SK-N-SH (cell line): Measurements from ENCODE around the gene TFB2M. TPM values are rescaled to one million over a fixed set of nuclear protein-coding genes. Genes with fewer than 3 reads are reported as not detected.

Experiments used
- CHD2 ChIP-seq: fragments of 150-350 bp; IDR thresholded peaks from 2 replicates; pipeline ENCODE4 v1.6.1; 2018; ENCODE audit warnings: low read length; ENCODE audit not compliant: partially characterized antibody
- CTCF ChIP-seq: fragments of 200-600 bp; sonication (generic); IDR thresholded peaks from 2 replicates; pipeline ENCODE4 v1.6.1; 2017; ENCODE audit warnings: antibody characterized with exemption, mild to moderate bottlenecking, moderate library complexity
- ELF1 ChIP-seq: IDR thresholded peaks from 2 replicates; pipeline ENCODE4 v1.4.0; 2012
- EZH2phosphoT487 ChIP-seq: fragments of 200-600 bp; sonication (generic); IDR thresholded peaks from 2 replicates; pipeline ENCODE4 v1.6.1; 2017; ENCODE audit warnings: low read depth, mixed run types, mild to moderate bottlenecking, antibody characterized with exemption, moderate library complexity, borderline replicate concordance
- FOSL2 ChIP-seq: IDR thresholded peaks from 2 replicates; pipeline ENCODE4 v1.4.0; 2012; ENCODE audit warnings: low read depth, mild to moderate bottlenecking, moderate library complexity, borderline replicate concordance
- FOXJ3 ChIP-seq: sonication (generic); formaldehyde crosslinking; IDR thresholded peaks from 2 replicates; pipeline ENCODE4 v1.5.1; 2020; ENCODE audit warnings: mild to moderate bottlenecking, missing genetic modification reagents
- GATA2 ChIP-seq: sonication (generic); formaldehyde crosslinking; IDR thresholded peaks from 2 replicates; pipeline ENCODE4 v1.5.0; 2020; ENCODE audit warnings: mild to moderate bottlenecking, missing genetic modification reagents
- IRF3 ChIP-seq: fragments of 150-350 bp; IDR thresholded peaks from 2 replicates; pipeline ENCODE4 v1.6.1; 2016; ENCODE audit warnings: mild to moderate bottlenecking, low read depth, low read length
- JUND ChIP-seq: IDR thresholded peaks from 2 replicates; pipeline ENCODE4 v1.4.0; 2012
- MXI1 ChIP-seq: IDR thresholded peaks from 2 replicates; pipeline ENCODE4 v1.6.1; 2012; ENCODE audit warnings: mild to moderate bottlenecking, low read depth, low read length, improper control_type of control experiment
- NFIC ChIP-seq: IDR thresholded peaks from 2 replicates; pipeline ENCODE4 v1.4.0; 2012; ENCODE audit warnings: borderline replicate concordance
- NRF1 ChIP-seq: IDR thresholded peaks from 2 replicates; pipeline ENCODE4 v1.6.1; 2012; ENCODE audit warnings: low read depth, mild to moderate bottlenecking, low read length
- RAD21 ChIP-seq: IDR thresholded peaks from 2 replicates; pipeline ENCODE4 v1.6.1; 2012; ENCODE audit warnings: mild to moderate bottlenecking, low read length
- RCOR1 ChIP-seq: fragments of 150-350 bp; IDR thresholded peaks from 2 replicates; pipeline ENCODE4 v1.6.1; 2017; ENCODE audit warnings: antibody characterized with exemption, low read length
- REST ChIP-seq: IDR thresholded peaks from 2 replicates; pipeline ENCODE4 v1.6.1; 2012; ENCODE audit warnings: mild to moderate bottlenecking, low read depth, low read length, moderate library complexity
- RFX5 ChIP-seq: IDR thresholded peaks from 2 replicates; pipeline ENCODE4 v1.6.1; 2012; ENCODE audit warnings: mild to moderate bottlenecking, improper control_type of control experiment, low read length
- SIN3A ChIP-seq: IDR thresholded peaks from 2 replicates; pipeline ENCODE4 v1.6.1; 2012; ENCODE audit warnings: low read depth, mild to moderate bottlenecking, low read length, moderate library complexity, borderline replicate concordance
- SMC3 ChIP-seq: IDR thresholded peaks from 2 replicates; pipeline ENCODE4 v1.6.1; 2012; ENCODE audit warnings: low read depth, low read length, improper control_type of control experiment
- TCF12 ChIP-seq: IDR thresholded peaks from 2 replicates; pipeline ENCODE4 v1.4.0; 2012
- TEAD4 ChIP-seq: IDR thresholded peaks from 2 replicates; pipeline ENCODE4 v1.4.0; 2012; ENCODE audit warnings: mild to moderate bottlenecking, borderline replicate concordance; ENCODE audit not compliant: insufficient read depth
- USF1 ChIP-seq: IDR thresholded peaks from 2 replicates; pipeline ENCODE4 v1.4.0; 2012; ENCODE audit warnings: low read depth, borderline replicate concordance
- USF2 ChIP-seq: fragments of 150-350 bp; IDR thresholded peaks from 2 replicates; pipeline ENCODE4 v1.6.1; 2017; ENCODE audit warnings: antibody characterized with exemption, low read length, low read depth, borderline replicate concordance
- YY1 ChIP-seq: IDR thresholded peaks from 2 replicates; pipeline ENCODE4 v1.4.0; 2012; ENCODE audit warnings: low read depth, mild to moderate bottlenecking
- polyA plus RNA-seq, 3 experiments: library from polyadenylated mRNA; depleted of rRNA; stranded (reverse); fragments of >200 nt; gene quantifications; 2 replicates each; pipeline ENCODE4 v1.2.3, GENCODE V29; 2012
- TF ChIP-seq, protein P1 (sequence below): IDR thresholded peaks from 2 replicates; pipeline ENCODE4 v1.4.0; 2012; ENCODE audit warnings: low read depth

Gene TFB2M
- polyA plus RNA-seq, 1 of the 3 experiments (the other 2 are of a cell fraction): 17.3 TPM

DNA sequence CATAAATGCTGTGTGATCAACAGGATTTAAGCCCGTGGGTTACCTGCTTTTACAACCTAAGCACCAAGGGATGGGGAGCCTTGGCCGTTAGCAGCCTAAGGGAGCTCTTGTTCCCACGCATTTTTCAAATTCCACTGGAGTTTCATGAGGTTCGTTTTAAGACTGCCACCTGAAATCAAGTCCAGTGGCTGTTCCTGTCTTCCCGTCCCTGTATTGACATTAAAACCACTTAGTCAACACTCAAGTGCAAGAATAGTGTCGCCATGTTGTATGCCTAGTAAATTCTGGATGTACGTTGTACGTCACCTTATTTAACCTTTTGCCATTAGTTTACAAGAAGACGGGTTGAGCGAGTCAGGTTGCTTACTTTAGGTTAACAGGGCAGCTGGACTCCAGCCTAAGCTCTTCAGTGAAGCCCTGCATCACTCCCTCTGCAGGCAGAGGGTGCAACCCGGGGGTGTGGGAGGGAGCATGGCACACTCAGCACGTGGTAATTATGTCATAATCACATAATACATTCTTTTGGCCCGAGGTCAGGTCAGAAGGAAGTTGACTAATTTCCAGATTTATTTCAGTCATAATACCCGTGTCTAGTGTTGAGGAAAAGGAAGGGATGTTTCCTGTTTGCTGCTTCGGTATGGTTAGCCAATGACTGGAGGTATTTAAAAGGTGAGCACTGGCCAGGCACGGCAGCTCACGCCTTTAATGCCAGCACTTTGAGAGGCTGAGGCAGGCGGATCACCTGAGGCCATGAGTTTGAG lies 42.7 kb upstream of the TFB2M start (continued):
- no peak for TF ChIP-seq REST
- no peak for TF ChIP-seq RAD21
- no peak for TF ChIP-seq RFX5
- no peak for TF ChIP-seq SIN3A
- TF ChIP-seq FOXJ3 (CRISPR knock-in tag): no peak
- peak; percentile 84 for TF ChIP-seq TCF12
- no peak for TF ChIP-seq IRF3
- no peak for TF ChIP-seq CHD2
- peak; percentile 71 for TF ChIP-seq FOSL2
- no peak for TF ChIP-seq RCOR1
- 0 out of 2 replicates have a peak, but pooled peaks have one; percentile 20 for TF ChIP-seq USF2
- peak; percentile 44 for TF ChIP-seq CTCF
- peak; percentile 47; the same call in 1 of the 2 replicates for TF ChIP-seq NFIC
- no peak for TF ChIP-seq ELF1
- TF ChIP-seq, protein P1, sequence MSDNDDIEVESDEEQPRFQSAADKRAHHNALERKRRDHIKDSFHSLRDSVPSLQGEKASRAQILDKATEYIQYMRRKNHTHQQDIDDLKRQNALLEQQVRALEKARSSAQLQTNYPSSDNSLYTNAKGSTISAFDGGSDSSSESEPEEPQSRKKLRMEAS: peak; percentile 96
- TF ChIP-seq USF1: peak; percentile 71
- TF ChIP-seq JUND: peak; percentile 55; the same call in 1 of the 2 replicates
- TF ChIP-seq TEAD4: peak; percentile 75; the same call in 1 of the 2 replicates
- TF ChIP-seq GATA2: no peak
- TF ChIP-seq EZH2phosphoT487: no peak
- no peak for TF ChIP-seq YY1
- TF ChIP-seq MXI1: no peak
- TF ChIP-seq SMC3: 0 out of 2 replicates have a peak, but pooled peaks have one; percentile 14
- no peak for TF ChIP-seq NRF1
